CD4-positive, CD25-positive, alpha-beta regulatory T cell (primary cell): ENCODE data around the gene S100A6. TPM values are rescaled to one million over a fixed set of nuclear protein-coding genes. Genes with fewer than 3 reads are reported as not detected.
A peak's percentile ranks its signal among the peaks of the same experiment; 100 is the strongest.
"Not testable (repeated sequence)": the region's sequence is repeated elsewhere in the genome, so short reads cannot be mapped to it uniquely, and the experiment has no call there.

Source experiments
- ATAC-seq, 2 donors: fragments of 150-1000 bp; cut with Tn5 transposase; one replicate each; pipeline ENCODE4 v1.10.0; 2021; ENCODE audit warnings: low read depth in 2 of 2, moderate number of reproducible peaks in 2 of 2, moderate library complexity in 1 of 2
- DNase-seq, 3 donors: peaks; one replicate each; pipeline versions ENCODE4 v3.0.0 to v3.0.0-alpha.2; 2012 to 2022; ENCODE audit warnings: mixed read lengths in 1 of 3
- H3K27ac ChIP-seq: one replicate; pipeline ENCODE4 v1.7.0; 2013; ENCODE audit warnings: mild to moderate bottlenecking, low read length; ENCODE audit not compliant: insufficient read depth, poor library complexity, severe bottlenecking
- H3K27me3 ChIP-seq: one replicate; pipeline ENCODE4 v1.7.0; 2013; ENCODE audit warnings: low read length; ENCODE audit not compliant: control insufficient read depth, insufficient read depth
- H3K36me3 ChIP-seq: one replicate; pipeline ENCODE4 v1.7.0; 2013; ENCODE audit warnings: mild to moderate bottlenecking, low read length, moderate library complexity; ENCODE audit not compliant: control insufficient read depth, insufficient read depth
- H3K4me1 ChIP-seq: 2 replicates; pipeline ENCODE4 v1.7.0; 2013; ENCODE audit warnings: mild to moderate bottlenecking, low read length; ENCODE audit not compliant: insufficient read depth, control insufficient read depth, poor library complexity, severe bottlenecking
- H3K4me3 ChIP-seq: one replicate; pipeline ENCODE4 v1.7.0; 2013; ENCODE audit warnings: low read depth, mild to moderate bottlenecking, low read length, moderate library complexity
- H3K9me3 ChIP-seq, 2 experiments: 1 replicate in 1 of 2; 2 replicates in 1 of 2; pipeline ENCODE4 v1.7.0; 2013; ENCODE audit warnings: low read length in 2 of 2, mild to moderate bottlenecking in 1 of 2, moderate library complexity in 1 of 2; ENCODE audit not compliant: control insufficient read depth in 2 of 2
- H3K27ac Mint-ChIP-seq, 3 donors: one replicate each; pipeline ENCODE4 v1.8.0; 2020 to 2022; ENCODE audit warnings: mild to moderate bottlenecking in 3 of 3, mixed read lengths in 3 of 3, moderate library complexity in 2 of 3
- H3K27me3 Mint-ChIP-seq: one replicate; pipeline ENCODE4 v1.8.0; 2022; ENCODE audit warnings: mild to moderate bottlenecking, mixed read lengths
- H3K36me3 Mint-ChIP-seq: one replicate; pipeline ENCODE4 v1.8.0; 2020; ENCODE audit warnings: mixed read lengths
- H3K4me1 Mint-ChIP-seq, 4 donors: one replicate each; pipeline ENCODE4 v1.8.0; 2020 to 2022; ENCODE audit warnings: mixed read lengths in 4 of 4, mild to moderate bottlenecking in 1 of 4
- H3K4me3 Mint-ChIP-seq, 4 donors: one replicate each; pipeline ENCODE4 v1.8.0; 2020 to 2022; ENCODE audit warnings: mild to moderate bottlenecking in 4 of 4, mixed read lengths in 4 of 4, moderate library complexity in 3 of 4
- H3K9me3 Mint-ChIP-seq, 7 donors: one replicate each; pipeline ENCODE4 v1.8.0; 2020 to 2022; ENCODE audit warnings: mixed read lengths in 7 of 7, mild to moderate bottlenecking in 3 of 7, moderate library complexity in 2 of 7
- polyA plus RNA-seq, 4 donors: library from polyadenylated mRNA; unstranded; fragments of 300-500 nt; fragmentation: Illumina TruSeq; gene quantifications; one replicate each; pipeline ENCODE4 v1.2.3, GENCODE V29; 2021
- total RNA-seq: library from RNA; stranded (reverse); gene quantifications from one replicate; pipeline ENCODE4 v1.2.3, GENCODE V29; 2022

The S100A6 gene
- total and polyA plus RNA-seq, 5 donors from 2014 or later: 304 to 1,174 (median 796) TPM

DNA sequence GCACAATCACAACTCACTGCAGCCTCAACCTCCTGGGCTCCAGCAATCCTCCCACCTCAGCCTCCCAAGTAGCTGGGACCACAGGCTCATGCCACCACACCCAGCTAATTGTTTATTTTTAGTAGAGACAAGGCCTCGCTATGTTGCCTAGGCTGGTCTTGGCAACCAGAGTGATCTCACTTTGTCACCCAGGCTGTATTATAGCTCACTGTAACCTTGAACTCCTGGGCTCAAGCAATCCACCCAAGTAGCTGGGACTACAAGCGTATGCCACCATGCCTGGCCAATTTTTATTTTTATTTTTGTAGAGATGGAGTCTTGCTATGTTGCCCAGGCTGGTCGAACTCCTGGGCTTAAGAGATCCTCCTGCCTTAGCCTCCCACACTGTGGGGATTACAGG is 26.2 kb upstream of the S100A6 start:
- not testable (repeated sequence) for H3K27ac ChIP-seq, H3K4me3 Mint-ChIP-seq, H3K36me3 ChIP-seq, ATAC-seq, H3K27me3 Mint-ChIP-seq, DNase-seq, H3K9me3 Mint-ChIP-seq, H3K36me3 Mint-ChIP-seq, H3K4me3 ChIP-seq, H3K9me3 ChIP-seq, H3K27me3 ChIP-seq, H3K27ac Mint-ChIP-seq
- H3K4me1 Mint-ChIP-seq: peaks cover 0 to 19% (median 14%) of the 10 kb centered on the region in 4 donors
- peaks cover 18% of the 10 kb centered on the region for H3K4me1 ChIP-seq

GRCh38 chr1:153561466-153561985 is 25.7 kb upstream of the S100A6 start:
- no peak for ATAC-seq
- peaks cover 13% of the 10 kb centered on the region for H3K4me1 ChIP-seq
- Mint-ChIP-seq H3K36me3 (no peaks in the 10 kb centered on the region), H3K4me1 (peaks cover 0 to 14% (median 9%) of the 10 kb centered on the region in 4 donors), H3K9me3 (no peaks in the 10 kb centered on the region), H3K27me3 (no peaks in the 10 kb centered on the region), H3K27ac (peak overlapping the region in 1 of 3 donors; percentile 86), H3K4me3 (no peak overlapping the region)
- DNase-seq: no peak
- H3K27me3 ChIP-seq: no peaks in the 10 kb centered on the region
- no peaks in the 10 kb centered on the region for H3K36me3 ChIP-seq
- H3K9me3 ChIP-seq: no peaks in the 10 kb centered on the region
- H3K4me3 ChIP-seq: no peak overlapping the region
- no peak overlapping the region for H3K27ac ChIP-seq

DNA sequence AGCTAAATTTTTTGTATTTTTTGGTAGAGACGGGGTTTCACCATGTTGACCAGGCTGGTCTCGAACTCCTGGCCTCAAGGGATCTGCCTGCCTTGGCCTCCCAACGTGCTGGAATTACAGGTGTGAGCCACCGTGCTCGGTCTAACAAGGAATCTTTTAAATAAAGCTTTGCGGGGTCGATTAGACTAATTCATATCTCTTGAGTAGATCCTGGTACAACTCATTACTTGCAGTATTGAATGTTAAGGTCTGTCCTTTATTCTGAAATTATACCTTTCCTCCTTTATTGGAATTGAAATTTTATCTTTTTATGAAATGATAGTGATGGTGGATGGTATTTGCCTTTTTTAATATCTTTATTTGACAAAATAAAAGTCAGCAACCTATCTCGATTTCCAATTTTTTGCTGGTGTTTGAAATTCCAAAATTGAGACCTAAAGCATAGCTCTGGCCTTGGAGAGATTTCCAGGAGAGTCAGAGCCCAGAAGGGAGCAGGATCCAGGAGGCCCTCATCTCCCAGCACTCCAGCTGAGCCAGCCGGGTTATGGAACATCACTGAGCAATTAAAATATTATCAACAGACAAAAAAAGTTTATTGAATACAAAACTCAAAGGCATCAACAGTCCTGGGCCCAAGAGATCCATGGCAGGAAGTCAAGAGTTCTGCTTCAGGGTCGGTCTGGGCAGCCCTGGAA is 25.1 kb upstream of the S100A6 start:
- H3K27me3 Mint-ChIP-seq: no peaks in the 10 kb centered on the region
- Histone ChIP-seq H3K4me1 (peaks cover 7% of the 10 kb centered on the region), H3K9me3 (no peaks in the 10 kb centered on the region), H3K27me3 (no peaks in the 10 kb centered on the region), H3K4me3 (no peak overlapping the region), H3K27ac (no peak overlapping the region), H3K36me3 (no peaks in the 10 kb centered on the region)
- H3K4me1 Mint-ChIP-seq: peaks cover 0 to 9% (median 5%) of the 10 kb centered on the region in 4 donors
- H3K9me3 Mint-ChIP-seq: no peaks in the 10 kb centered on the region
- no peak overlapping the region for H3K27ac Mint-ChIP-seq
- no peak for ATAC-seq
- H3K4me3 Mint-ChIP-seq: peak overlapping the region in 1 of 4 donors; percentile 43
- DNase-seq: no peak
- no peaks in the 10 kb centered on the region for H3K36me3 Mint-ChIP-seq

GRCh38 chr1:153560241-153560640 is 24.4 kb upstream of the S100A6 start:
- Mint-ChIP-seq H3K4me1 (peaks cover 0 to 4% (median under 1%) of the 10 kb centered on the region in 4 donors), H3K36me3 (no peaks in the 10 kb centered on the region), H3K27me3 (no peaks in the 10 kb centered on the region), H3K9me3 (no peaks in the 10 kb centered on the region), H3K4me3 (peak overlapping the region in 1 of 4 donors; percentile 21), H3K27ac (no peak overlapping the region)
- H3K27me3 ChIP-seq: no peaks in the 10 kb centered on the region
- DNase-seq: no peak
- no peak overlapping the region for H3K27ac ChIP-seq
- no peak overlapping the region for H3K4me3 ChIP-seq
- no peak for ATAC-seq
- no peaks in the 10 kb centered on the region for H3K36me3 ChIP-seq
- H3K9me3 ChIP-seq: no peaks in the 10 kb centered on the region
- peaks cover under 1% of the 10 kb centered on the region for H3K4me1 ChIP-seq

DNA sequence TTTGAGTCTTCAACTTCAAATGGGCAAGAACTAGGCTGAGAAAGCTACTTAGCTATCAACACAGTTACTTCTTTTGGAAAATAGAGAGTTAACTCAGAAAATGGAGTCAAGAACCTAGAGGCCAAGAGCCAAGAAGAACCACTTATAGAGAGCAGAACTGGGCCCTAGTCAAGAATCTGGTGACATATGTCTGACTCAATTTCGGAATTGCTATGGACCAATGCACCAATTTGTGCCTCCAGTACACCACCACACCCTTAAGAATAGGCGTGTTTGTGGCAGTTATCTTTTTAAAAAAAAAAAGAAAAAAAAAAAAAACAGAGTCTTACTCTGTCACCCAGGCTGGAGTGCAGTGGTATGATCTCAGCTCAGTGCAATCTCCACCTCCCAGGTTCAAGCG is 22.1 kb upstream of the S100A6 start:
- no peaks in the 10 kb centered on the region for H3K27me3 ChIP-seq
- H3K36me3 ChIP-seq: no peaks in the 10 kb centered on the region
- no peak overlapping the region for H3K4me3 ChIP-seq
- DNase-seq (no peak), ATAC-seq (no peak)
- Mint-ChIP-seq H3K4me1 (peaks cover 0 to 4% (median 0%) of the 10 kb centered on the region in 4 donors), H3K27ac (no peak overlapping the region), H3K9me3 (no peaks in the 10 kb centered on the region), H3K36me3 (no peaks in the 10 kb centered on the region), H3K4me3 (no peak overlapping the region), H3K27me3 (no peaks in the 10 kb centered on the region)
- H3K9me3 ChIP-seq: no peaks in the 10 kb centered on the region
- no peaks in the 10 kb centered on the region for H3K4me1 ChIP-seq
- no peak overlapping the region for H3K27ac ChIP-seq

DNA sequence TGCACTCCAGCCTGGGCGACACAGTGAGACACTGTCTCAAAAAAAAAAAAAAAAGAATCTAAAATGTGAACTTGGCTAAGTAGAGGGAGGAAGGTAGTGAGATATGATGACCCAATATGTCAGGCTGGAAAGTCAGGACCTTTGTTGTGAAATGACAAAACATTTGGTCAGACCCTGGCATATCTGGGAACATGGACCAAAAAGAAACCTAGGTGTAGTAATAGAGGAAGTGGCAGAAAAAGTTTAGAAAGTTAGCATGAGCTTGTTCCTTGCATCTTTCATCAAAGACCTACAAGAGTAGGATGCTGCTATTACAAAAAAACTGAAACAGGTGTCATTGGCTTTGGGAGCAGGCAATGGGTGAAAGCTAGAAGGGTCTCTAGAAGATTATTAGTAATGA is 20.6 kb upstream of the S100A6 start:
- no peaks in the 10 kb centered on the region for H3K9me3 Mint-ChIP-seq
- Histone ChIP-seq H3K36me3 (no peaks in the 10 kb centered on the region), H3K4me3 (no peak overlapping the region), H3K9me3 (no peaks in the 10 kb centered on the region), H3K27me3 (no peaks in the 10 kb centered on the region), H3K27ac (no peak overlapping the region), H3K4me1 (no peaks in the 10 kb centered on the region)
- peaks cover 0 to 4% (median 0%) of the 10 kb centered on the region in 4 donors for H3K4me1 Mint-ChIP-seq
- no peak for DNase-seq
- peak overlapping the region in 1 of 3 donors; percentile 54 for H3K27ac Mint-ChIP-seq
- H3K36me3 Mint-ChIP-seq: no peaks in the 10 kb centered on the region
- H3K4me3 Mint-ChIP-seq: no peak overlapping the region
- no peak for ATAC-seq
- no peaks in the 10 kb centered on the region for H3K27me3 Mint-ChIP-seq

DNA sequence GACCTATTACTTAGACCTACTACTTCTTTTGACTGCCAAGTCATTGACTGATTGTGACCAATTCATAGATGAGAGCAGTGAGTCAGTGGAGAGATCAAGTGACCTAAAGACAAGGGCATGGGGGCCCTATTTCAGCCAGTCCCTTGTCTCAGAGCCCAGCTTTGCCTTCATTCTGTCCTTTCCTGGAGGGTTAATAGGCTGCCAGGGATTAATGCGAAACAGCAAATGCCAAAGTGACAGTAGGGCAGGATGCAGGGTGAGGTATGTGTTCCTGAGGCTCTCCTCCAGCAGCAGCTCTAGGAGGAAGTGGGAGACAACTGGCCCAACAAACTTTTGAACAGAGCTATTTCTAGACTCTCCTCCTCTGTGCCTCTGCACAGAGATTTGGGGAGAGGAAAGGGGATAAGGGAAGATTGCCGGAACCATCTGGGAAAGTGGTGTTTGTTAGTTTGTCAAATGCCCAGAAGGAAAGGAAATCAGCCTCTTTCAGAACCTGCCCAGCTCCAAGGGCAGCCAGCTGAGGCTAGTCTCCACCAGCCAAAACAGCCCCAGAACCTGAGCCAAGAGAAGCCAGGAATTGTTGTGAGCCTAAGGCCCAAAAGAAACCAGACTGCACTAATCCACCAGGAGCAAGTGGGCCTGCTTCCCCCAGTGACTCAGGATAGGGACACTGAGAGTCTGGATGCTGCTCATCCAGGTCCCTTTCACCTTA is 18.2 kb upstream of the S100A6 start:
- no peaks in the 10 kb centered on the region for H3K36me3 ChIP-seq
- no peak overlapping the region for H3K4me3 Mint-ChIP-seq
- H3K27me3 Mint-ChIP-seq: no peaks in the 10 kb centered on the region
- no peaks in the 10 kb centered on the region for H3K9me3 ChIP-seq
- ATAC-seq: no peak
- no peaks in the 10 kb centered on the region for H3K4me1 ChIP-seq
- H3K4me3 ChIP-seq: no peak overlapping the region
- no peaks in the 10 kb centered on the region for H3K36me3 Mint-ChIP-seq
- no peak for DNase-seq
- H3K27ac Mint-ChIP-seq: peak overlapping the region in 1 of 3 donors; percentile 59
- H3K27ac ChIP-seq: no peak overlapping the region
- peaks cover 0 to 6% (median 0%) of the 10 kb centered on the region in 4 donors for H3K4me1 Mint-ChIP-seq
- no peaks in the 10 kb centered on the region for H3K9me3 Mint-ChIP-seq
- H3K27me3 ChIP-seq: no peaks in the 10 kb centered on the region
